HepG2 (cell line): ENCODE measurements around the gene NUAK1.

ENCODE experiments used
- BHLHE40 ChIP-seq: IDR thresholded peaks from 2 replicates; pipeline ENCODE4 v1.6.1; 2011; ENCODE audit warnings: low read length, improper control_type of control experiment
- RXRA ChIP-seq: sonication (generic); formaldehyde crosslinking; IDR thresholded peaks from 2 replicates; pipeline ENCODE4 v1.5.1; 2020; ENCODE audit warnings: missing genetic modification reagents
- TCF7L2 ChIP-seq: IDR thresholded peaks from 2 replicates; pipeline ENCODE4 v1.6.1; 2011; ENCODE audit warnings: mild to moderate bottlenecking, low read depth, low read length, moderate library complexity
- TF ChIP-seq, protein P1 (sequence below), 2 experiments: sonication (generic) in 1 of 2; formaldehyde crosslinking in 1 of 2; IDR thresholded peaks; 2 replicates each; pipeline versions ENCODE4 v1.5.1 to v1.6.1; 2011 to 2020; ENCODE audit warnings: borderline replicate concordance in 1 of 2, low read depth in 1 of 2, low read length in 1 of 2, mild to moderate bottlenecking in 1 of 2, missing genetic modification reagents in 1 of 2, moderate library complexity in 1 of 2

GRCh38 chr12:106030210-106031071, 108.3 kb downstream of the NUAK1 start:
- TF ChIP-seq TCF7L2 (no peak), RXRA (CRISPR knock-in tag) (no peak), BHLHE40 (no peak)
- TF ChIP-seq, protein P1, sequence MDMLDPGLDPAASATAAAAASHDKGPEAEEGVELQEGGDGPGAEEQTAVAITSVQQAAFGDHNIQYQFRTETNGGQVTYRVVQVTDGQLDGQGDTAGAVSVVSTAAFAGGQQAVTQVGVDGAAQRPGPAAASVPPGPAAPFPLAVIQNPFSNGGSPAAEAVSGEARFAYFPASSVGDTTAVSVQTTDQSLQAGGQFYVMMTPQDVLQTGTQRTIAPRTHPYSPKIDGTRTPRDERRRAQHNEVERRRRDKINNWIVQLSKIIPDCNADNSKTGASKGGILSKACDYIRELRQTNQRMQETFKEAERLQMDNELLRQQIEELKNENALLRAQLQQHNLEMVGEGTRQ (IDR thresholded peaks at IDR 0.05; ENCODE audit: low read depth, low read length) = no peak
- TF ChIP-seq, protein P1 (CRISPR knock-in tag; IDR thresholded peaks at IDR 0.05; ENCODE audit: borderline replicate concordance) = no peak
